Thyroid gland (tissue), 4 donors: ENCODE data around the gene MAP3K7.

Experiments
- CTCF ChIP-seq, 6 experiments: fragments of 200-600 bp in 3 of 6; fragments of 450-650 bp in 3 of 6; sonication (generic) in 3 of 6; IDR thresholded peaks; one replicate each; pipeline ENCODE4 v1.5.1; 2016 to 2019; ENCODE audit warnings: antibody characterized with exemption in 6 of 6, mild to moderate bottlenecking in 2 of 6, inconsistent platforms in 1 of 6, moderate library complexity in 1 of 6
- POLR2A ChIP-seq, 2 donors: fragments of 450-650 bp; IDR thresholded peaks; one replicate each; pipeline ENCODE4 v1.6.1; 2017; ENCODE audit warnings: antibody characterized with exemption in 2 of 2, mild to moderate bottlenecking in 2 of 2, moderate library complexity in 1 of 2

GRCh38 chr6:90569223-90569622, 17.6 kb downstream of the MAP3K7 start:
- TF ChIP-seq CTCF (IDR thresholded peaks at IDR 0.05), result no peak
- TF ChIP-seq POLR2A (IDR thresholded peaks at IDR 0.05), result no peak
